AG09319 (cell line): ENCODE data around the gene C6orf163.

Experiments
- DNase-seq: peaks from one replicate; pipeline ENCODE4 v3.0.0-alpha.2; 2010; ENCODE audit warnings: low read depth; ENCODE audit errors: extremely low read depth
- TF ChIP-seq, protein P1 (sequence below): IDR thresholded peaks from 2 replicates; pipeline ENCODE4 v1.5.1; 2011; ENCODE audit warnings: low read depth, mild to moderate bottlenecking, inconsistent platforms, low read length, moderate library complexity

Gene C6orf163

DNA sequence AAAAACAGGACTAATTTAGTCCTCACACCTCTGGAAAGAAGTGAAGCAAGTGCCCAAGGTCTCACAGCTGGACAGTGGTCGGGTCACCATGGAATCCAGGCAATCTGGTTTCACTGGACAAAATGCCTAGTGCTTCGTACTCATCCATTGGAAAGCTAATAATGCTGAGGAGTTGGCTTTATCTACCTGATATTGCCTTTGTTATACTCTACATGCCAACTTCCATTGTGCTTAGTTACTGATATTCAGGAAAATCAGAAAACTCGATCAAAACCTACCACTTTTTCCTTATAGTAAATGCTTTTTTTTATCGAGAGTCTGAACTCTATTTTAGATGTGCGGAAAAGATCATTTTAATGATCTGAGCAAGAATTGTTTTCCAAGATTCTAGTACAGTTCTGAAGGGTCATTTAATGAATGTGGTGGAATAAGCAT is 64.1 kb downstream of the C6orf163 start:
- TF ChIP-seq, protein P1, sequence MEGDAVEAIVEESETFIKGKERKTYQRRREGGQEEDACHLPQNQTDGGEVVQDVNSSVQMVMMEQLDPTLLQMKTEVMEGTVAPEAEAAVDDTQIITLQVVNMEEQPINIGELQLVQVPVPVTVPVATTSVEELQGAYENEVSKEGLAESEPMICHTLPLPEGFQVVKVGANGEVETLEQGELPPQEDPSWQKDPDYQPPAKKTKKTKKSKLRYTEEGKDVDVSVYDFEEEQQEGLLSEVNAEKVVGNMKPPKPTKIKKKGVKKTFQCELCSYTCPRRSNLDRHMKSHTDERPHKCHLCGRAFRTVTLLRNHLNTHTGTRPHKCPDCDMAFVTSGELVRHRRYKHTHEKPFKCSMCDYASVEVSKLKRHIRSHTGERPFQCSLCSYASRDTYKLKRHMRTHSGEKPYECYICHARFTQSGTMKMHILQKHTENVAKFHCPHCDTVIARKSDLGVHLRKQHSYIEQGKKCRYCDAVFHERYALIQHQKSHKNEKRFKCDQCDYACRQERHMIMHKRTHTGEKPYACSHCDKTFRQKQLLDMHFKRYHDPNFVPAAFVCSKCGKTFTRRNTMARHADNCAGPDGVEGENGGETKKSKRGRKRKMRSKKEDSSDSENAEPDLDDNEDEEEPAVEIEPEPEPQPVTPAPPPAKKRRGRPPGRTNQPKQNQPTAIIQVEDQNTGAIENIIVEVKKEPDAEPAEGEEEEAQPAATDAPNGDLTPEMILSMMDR: no peak
- DNase-seq: no peak
